Stimulated activated CD8-positive, alpha-beta memory T cell treated with anti-CD3 and anti-CD28 coated beads, Interleukin-15, amount 100 ng/mL, for 1 hour (primary cell): Measurements from ENCODE around the gene ZFP42.
"Not testable (repeated sequence)": the region's sequence is repeated elsewhere in the genome, so short reads cannot be mapped to it uniquely, and the experiment has no call there.

Experiments
- DNase-seq: peaks from one replicate; pipeline ENCODE4 v3.0.0-alpha.2; 2020; ENCODE audit warnings: low read depth

Gene ZFP42

DNA sequence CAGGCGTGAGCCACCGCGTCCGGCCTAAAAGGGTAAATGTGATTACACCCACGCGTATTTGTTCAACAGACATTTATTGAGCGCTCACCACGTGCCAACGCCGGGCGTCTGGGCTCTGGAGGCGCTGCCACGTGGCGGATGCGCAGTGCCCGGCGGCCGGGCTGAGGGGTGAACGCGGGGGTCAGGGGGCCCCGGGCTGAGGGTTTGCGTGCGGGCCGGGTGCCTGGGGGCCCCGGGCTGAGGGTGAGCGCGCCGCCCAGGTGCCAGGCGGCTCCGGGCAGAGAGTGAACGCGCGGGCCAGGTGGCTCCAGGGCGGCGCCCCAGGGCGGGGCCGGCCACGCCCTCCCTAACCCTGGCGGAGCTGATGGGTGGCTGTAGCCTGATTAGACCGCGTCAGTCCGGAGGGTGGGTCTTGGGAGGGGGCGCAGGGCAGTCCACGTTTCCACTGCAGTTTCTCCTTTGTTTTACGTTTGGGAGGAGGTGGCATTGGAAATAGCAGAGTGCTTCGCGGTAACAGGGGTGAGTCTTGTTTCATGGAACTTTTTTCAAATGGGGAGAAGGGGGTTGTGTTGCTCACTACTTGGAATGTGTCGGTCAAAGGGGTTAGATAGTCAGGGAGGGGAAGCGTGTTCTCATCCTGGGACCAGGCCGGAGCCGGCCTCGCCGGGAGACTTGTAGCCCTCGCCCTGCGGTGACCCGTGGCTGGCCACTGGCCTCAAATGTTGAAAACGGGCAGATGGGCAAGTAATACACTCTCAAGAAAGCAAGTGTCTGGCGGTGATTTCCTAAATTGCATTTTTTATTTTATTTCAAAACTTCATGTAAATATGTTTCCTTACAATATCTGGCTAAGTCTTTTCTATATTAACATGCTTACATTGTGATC lies at the start of gene ZFP42:
TSS of gene ZFP42 (plus strand) at position 450 of the 886 bp plus-strand sequence. CDS start 7,037 bp downstream, outside the sequence.
- no peak for DNase-seq

DNA sequence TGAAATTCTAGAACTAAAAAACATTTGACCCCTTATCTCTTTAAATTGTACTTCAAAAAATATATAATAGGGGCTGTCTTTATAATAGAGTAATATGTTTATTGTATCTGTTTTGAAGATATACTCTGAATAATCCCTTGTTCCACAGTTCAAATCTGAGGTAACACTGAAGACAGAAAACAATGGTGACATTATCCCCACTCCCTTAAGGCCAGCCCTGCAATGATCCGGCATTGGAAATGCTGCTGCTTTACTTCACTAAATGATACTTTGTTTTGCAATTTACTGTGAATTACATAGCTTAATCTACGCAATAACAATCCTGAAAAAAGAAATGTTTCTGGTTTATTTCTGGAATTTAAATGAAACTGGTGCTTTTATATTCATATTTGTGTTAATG lies 34.4 kb upstream of the ZFP42 start:
- no peak for DNase-seq

- no peak for DNase-seq
Observed at GRCh38 chr4:187961961-187962360, 33.6 kb upstream of the ZFP42 start.

- DNase-seq, result no peak
Observed at GRCh38 chr4:187962926-187963325, 32.6 kb upstream of the ZFP42 start.

- no peak for DNase-seq
Observed at GRCh38 chr4:187965726-187966125, 29.8 kb upstream of the ZFP42 start.

DNA sequence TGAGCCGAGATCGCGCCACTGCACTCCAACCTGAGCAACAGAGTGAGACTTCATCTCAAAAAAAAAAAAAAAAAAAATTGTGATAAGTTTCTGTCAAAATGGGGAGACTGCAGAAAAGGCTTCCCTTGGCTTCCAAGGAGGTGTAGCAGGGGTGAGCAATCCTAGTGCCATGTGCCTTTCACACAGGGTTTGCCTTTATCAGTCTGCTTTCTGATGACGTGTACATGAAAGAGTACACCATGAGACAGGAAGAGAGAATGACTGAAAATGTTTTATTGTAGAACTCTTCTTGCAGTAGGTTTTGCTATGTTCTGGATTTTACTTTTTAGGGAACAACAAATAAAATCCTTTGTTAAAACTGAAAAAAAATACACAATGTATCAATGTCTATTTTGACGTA lies 23.4 kb upstream of the ZFP42 start:
- DNase-seq, result no peak

DNA sequence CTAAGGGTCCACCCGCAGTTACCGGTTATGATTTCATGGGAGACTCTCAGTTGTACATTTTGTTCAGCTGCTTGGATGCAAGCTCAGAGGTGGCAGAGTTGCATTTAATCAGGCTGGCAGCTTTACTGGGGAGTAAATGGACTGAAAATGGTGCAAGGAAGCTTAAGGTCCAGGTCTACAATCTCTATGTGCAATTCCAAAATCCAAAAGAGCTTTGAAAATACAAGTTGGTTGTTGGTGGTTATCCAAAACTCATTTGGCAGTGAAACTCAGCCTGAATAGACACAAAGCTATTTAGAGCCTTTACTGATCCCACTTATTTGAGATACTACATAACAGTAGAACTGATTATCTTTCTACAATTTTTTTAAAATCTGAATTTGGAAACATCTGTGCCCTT lies 11.8 kb upstream of the ZFP42 start:
- DNase-seq, result no peak

DNA sequence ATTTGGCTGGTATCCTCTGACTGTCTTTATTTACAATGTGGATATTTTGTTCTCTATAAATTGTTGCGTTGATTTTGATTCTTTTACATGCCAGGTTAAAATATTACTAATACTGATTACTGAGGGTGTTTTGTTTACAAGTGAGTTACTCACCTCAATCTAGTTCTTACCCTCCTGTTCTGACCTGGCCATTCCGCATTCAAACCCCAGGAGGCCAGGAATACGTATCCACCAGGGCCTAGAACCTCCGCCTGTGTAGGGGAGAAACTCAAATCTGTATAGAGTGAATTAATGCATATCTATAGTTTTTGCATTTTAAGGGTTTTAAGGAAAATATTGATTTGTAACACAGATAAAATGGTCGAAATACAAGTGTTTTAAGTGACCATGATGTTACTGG lies 2.6 kb upstream of the ZFP42 start:
- DNase-seq, result no peak

GRCh38 chr4:187993827-187994226 lies 1.7 kb upstream of the ZFP42 start:
- no peak for DNase-seq

- no peak for DNase-seq
Observed at GRCh38 chr4:187996502-187997177, 1.1 kb downstream of the ZFP42 start.

DNA sequence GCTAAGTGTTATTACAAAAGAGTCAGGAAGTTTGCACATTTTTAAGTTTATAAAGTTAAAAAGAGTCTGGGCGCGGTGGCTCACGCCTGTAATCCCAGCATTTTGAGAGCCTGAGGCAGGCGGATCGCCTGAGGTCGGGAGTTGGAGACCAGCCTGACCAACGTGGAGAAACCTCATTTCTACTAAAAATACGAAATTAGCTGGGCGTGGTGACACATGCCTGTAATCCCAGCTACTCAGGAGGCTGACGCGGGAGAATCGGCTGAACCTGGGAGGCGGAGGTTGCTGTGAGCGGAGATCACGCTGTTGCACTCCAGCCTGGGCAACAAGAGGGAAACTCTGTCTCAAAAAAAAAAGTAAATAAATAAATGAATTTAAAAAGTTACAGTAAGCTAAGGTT lies 2.4 kb downstream of the ZFP42 start:
- DNase-seq, result not testable (repeated sequence)

DNA sequence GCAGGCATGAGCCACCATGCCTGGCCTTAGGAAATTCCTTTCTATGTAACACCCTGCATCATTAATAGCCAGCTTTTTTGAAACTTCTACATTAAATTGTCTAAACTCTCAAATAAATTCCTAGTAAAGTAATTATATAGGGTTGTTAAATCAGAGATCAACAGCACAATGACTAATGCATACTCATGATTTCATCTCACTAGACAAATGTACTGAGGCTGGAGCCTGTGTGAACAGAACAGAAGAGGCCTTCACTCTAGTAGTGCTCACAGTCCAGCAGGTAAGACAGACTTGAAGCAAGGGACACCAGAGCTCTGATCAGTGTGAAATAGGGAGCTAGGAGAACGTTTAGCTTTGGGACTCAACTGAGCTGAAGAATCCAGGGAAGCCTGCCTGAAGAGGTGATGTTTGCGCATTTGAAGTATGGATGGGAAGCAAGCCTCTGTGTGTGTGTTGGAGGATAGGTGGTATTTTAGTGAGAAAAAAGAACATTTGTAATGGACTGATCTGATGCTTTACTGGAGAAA lies 3.9 kb downstream of the ZFP42 start:
- no peak for DNase-seq

DNA sequence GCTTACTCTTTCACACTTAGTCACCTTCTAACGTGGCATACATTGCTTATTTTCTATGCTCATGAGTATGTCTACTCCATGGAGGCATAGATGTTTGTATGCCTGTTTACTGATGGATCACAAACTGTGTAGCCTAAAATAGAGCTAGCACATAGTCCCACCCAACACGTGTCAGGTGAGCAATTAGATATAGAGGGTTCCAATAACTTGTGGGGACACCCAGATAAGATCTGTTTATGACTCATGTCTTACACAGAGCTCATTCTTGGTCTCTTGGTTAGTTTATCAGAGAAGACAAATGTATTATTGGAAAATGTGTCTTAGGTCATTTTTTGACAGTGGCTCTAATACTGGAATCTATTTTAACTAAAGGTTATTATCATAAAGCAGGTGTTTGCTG lies 6.8 kb downstream of the ZFP42 start:
- DNase-seq, result no peak

- DNase-seq, result no peak
Observed at GRCh38 chr4:188002751-188003150, 7.2 kb downstream of the ZFP42 start.

- DNase-seq, result no peak
Observed at GRCh38 chr4:188005561-188005960, 10.0 kb downstream of the ZFP42 start.

- DNase-seq, result no peak
Observed at GRCh38 chr4:188006285-188006848, 10.8 kb downstream of the ZFP42 start.

GRCh38 chr4:188008377-188008776 lies 12.8 kb downstream of the ZFP42 start:
- no peak for DNase-seq

DNA sequence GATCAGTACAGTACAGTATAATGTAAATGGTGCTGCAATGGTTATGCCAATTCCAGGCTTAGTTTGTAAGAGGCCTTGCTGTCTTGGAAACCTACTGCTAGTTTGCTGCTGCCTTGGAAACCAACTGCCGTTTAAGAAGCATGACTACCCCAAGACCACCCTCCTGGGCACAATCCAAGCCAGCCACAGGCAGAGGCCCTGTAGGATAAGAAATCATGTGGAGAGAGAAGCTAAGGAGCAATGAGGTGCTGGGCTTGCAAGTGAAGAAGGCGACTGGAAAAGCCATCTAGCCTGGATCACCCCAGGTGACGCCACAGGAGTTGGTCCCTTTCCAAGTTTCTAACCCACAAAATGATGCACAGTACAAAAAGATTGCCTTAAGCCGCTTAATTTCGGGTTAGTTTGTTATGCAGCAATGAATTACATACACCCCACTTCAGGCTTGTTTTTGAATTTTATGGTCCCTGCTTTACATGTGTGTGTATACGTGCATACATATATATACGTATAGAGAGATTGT lies 16.9 kb downstream of the ZFP42 start:
- DNase-seq, result no peak

DNA sequence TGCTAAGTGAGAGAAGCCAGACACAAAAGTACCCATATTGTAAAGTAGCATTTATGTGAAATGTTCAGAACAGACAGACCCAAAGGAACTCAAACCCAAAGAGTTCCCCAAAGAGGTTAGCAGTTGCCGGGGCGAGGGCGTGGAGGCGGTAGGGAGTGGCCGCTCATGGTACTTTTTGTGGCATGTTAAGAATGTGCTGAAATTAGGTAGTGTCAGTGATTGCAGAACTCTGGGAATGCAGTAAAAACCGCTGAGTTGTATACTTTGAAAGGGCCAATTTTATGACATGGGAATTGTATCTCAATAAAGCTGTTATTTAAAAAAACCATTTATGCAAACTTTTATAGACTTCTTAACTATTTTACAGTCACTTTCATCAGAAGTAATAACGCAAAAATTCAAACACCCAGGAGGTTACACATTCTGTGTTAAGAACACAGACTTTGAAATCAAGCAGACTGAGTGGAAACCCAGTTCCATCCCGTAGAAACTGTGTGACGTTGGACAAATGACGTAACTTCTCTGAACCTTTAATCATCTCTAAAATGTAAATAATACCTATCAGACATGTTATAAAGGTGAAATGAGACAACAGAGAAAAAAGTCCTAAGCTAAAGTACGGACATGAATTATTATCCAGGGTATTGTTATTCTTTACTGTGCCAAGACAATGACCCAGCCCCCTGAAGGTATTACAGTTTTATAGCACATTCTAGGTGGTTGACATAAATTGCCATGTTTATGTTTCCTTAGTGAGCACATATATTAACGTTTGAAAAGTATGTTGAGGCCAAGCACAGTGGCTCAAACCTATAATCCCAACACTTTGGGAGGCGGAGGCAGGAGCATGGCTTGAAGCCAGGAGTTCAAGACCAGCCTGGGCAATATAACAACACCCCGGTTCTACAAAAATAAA lies 19.7 kb downstream of the ZFP42 start:
- no peak for DNase-seq

- no peak for DNase-seq
Observed at GRCh38 chr4:188016754-188017153, 21.2 kb downstream of the ZFP42 start.

GRCh38 chr4:188018262-188018661 lies 22.7 kb downstream of the ZFP42 start:
- no peak for DNase-seq
